GM19099 (cell line): ENCODE measurements around the gene FAM228A.

Experiments used
- POLR2A ChIP-seq: IDR thresholded peaks from 3 replicates; pipeline ENCODE4 v1.6.1; 2011; ENCODE audit warnings: low read depth; ENCODE audit not compliant: insufficient read length; ENCODE audit errors: extremely low read depth

FAM228A gene

DNA sequence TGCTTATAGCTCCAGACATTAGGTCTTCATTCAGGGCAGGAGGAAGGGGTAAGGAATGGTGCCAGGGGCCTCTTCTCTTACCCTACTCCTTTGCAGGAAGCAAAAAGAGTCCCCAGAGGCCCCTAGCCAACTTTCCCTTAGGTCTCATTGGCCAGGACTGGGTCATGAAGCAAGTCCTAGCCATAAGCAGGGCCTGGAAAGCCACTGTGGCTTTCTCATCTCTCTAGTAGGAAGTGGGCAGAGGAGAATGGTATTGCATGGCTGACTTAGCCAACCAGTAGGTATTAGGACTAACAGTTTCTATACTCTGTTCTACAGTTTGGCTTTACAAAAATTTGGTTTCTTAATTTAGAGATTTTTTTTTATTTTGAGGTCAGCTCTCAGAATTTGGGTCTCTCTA lies 4.8 kb downstream of the FAM228A start:
- no peak for TF ChIP-seq POLR2A

DNA sequence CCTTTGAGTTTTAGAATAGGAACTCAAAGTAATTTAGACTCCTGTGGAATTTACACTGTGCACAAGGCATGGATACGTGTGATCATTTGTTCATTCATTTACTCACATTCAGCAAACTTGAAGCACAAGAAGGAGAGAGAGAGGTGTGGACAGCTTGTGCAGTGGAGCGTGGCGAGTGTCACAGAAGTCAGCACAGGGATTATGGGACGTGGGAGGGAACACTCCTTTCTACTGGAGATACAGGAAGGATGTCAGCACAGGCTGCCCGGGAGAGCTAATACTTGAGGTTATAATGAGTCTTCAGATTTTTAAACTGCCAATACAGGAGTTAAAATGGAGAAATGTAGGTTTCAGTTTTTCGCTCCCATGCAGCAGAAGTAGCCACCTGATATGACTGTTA lies 7.0 kb downstream of the FAM228A start:
- no peak for TF ChIP-seq POLR2A

DNA sequence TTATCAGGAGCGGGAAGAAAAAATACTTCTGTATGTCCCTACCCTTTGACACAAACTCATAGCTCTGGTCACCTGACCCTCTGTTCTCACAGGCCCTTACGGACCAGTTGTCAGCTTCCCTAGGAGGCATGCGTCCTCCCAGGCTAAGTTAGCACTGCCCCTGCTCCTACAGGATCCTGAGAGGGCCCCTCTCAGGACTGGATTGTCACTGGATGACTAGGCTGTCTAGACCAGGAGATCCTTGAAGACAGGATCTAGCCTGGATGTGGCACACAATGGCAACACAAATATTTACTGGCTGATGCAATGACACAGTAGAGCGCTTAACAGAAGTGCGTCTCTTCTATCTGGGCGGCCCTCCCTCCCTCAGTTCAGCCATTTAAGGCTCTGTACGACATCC lies 7.7 kb downstream of the FAM228A start:
- TF ChIP-seq POLR2A: no peak

DNA sequence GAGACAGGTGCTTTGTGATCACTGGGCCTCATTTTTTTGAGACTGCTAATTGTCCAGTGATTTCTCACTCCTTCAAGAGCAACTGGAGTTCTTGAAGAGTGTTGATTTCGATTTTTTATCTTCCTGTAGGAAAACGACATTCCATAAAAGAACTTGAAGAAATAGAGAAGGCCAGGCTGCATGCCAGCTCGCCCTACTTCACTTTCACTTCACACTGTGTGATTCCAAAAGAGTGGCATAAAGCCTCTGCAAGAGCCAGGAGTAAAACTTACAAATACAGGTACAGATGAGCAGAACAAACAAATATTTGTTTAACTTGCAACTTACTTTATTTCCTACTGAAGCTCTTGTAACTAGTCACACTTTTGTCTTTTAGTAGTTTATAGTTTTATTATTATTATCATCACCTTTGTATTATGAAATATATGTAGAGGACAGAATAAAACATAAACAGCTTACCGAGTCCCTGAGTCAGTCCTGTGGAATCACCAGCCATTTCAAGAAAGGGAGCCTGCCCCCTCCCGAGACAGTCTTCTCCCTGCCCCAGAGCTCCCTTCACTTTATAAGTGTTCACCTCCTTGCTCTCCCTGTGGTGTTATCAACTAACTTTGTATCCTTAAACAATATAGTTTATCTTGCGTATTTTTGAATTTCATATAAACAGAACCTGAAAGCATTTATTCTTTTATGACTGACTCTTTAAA lies 8.7 kb downstream of the FAM228A start:
- no peak for TF ChIP-seq POLR2A

DNA sequence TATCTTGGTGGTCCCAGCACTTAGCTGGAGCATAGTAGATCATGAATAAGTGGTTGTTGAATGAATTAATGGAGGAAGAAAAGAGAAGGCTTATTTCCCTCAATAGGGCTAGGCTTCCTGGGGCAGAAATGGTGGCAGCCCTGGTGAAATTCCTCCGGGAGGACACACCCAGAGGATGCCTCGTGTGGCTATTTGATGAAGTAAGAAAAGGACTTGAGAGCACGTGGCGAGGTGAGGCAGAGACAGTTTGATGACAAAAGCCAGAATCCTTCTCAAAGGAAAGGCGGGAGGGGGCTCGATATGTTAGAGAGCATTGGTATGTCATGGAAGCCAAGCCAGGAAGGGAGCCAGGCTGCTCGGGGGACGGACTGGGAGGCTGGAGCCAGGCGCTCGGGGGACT lies 14.7 kb downstream of the FAM228A start:
- TF ChIP-seq POLR2A: no peak

DNA sequence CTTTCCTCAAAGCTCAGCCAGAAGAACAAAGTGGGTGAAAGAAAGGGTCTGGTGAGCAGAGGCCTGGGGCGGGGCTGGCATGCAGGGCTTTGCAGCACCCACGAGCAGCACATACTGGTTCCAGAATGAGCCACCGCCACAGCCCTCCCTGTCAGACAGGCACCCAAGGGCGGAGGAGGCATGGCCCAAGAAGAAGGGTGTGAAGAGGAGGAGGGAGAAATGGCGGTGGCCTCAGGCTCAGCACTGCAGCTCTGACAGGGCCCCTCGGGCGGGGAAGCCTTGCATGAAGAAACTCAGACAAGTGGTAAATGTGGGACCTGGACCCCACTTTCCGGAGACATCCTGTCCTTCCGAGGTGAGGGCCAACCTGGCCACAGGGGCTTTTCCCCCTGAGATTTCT lies 15.7 kb downstream of the FAM228A start:
- TF ChIP-seq POLR2A: no peak

DNA sequence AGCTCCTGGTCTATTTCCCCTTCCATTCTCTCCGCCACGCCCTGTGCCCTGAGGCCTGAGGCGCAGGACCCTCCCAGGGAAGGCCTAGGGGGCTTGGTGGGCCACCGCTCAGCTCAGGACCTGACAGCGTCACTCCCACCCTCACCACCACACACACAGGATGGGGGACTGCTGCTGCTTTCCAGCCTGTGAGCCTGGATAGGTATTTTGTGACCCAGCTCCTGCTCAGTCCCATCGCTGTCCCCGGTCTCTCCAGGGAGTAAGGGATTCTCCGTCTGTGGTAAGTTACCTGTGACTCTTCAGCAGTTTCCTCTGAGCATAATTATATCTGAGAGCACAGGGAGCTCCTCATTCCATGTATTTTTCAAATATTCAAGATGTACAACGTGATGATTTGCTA lies 16.3 kb downstream of the FAM228A start:
- no peak for TF ChIP-seq POLR2A

DNA sequence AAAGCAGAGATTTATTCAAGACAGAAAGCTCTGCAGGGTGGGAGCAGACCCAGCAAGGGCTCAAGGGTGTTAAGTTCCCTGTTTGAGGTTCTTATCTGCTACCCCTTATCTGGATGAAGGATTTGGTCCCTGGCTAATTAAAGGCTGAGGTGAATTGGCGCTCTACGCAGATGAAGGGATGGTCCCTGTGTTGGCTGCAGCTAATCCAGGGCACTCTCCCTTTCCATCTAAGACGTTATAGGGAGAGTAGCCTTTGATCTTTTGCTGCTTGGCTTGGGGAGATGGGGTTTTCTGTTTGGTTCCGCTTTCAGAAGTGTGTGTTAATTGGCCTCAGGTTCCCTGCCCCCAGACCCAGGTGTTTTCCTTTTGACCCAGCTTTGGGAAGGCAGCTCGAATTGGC lies 17.0 kb downstream of the FAM228A start:
- no peak for TF ChIP-seq POLR2A

DNA sequence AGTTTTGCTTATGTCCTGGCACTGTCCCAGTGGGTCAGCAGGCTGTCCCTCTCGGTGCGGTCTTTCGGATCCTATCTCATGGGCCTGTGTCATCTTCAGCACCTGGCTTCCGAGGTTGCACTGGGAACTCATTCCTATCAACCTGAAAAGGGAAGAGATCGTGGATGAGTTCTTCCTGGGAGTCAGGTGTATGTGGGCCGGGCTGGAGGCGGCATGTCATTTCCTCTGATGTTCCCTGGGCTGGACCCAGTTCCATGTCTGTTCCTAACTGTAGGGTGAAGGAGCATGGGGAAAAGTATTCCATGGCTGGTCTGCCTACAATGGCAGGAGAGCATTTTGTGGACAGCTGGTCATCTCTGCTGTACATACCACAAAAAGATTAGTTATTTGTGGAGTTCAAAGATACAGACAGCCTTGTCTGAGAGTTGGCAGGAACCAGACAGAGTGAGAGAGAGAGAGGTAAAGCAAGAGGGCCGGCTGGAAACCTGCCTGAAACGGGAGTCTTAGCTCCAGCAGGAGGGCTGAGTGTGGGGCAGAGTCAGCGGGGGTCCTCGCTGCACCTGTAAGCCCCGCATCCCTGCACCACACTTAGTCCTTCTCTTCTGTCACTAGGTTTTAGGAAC lies 25.2 kb downstream of the FAM228A start:
- no peak for TF ChIP-seq POLR2A

DNA sequence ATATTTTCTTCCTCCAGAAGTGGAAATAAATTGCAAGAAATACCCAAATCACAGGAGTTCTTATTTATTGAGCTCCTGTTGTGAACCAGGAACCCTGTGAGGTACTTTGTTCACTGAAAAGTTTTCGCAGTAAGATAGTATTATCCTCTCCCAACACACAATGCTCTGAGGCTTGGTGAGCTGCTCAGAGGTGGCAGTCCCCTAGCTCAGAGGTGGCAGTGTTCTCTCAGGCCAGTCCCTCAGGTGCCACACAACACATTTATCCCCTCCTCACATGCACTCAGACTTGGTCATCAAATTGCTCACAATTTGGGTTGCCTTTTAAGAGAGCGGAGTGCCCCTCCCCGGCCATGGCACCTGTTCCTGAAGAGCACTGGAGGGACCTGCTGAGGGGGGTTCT lies 25.9 kb downstream of the FAM228A start:
- no peak for TF ChIP-seq POLR2A

DNA sequence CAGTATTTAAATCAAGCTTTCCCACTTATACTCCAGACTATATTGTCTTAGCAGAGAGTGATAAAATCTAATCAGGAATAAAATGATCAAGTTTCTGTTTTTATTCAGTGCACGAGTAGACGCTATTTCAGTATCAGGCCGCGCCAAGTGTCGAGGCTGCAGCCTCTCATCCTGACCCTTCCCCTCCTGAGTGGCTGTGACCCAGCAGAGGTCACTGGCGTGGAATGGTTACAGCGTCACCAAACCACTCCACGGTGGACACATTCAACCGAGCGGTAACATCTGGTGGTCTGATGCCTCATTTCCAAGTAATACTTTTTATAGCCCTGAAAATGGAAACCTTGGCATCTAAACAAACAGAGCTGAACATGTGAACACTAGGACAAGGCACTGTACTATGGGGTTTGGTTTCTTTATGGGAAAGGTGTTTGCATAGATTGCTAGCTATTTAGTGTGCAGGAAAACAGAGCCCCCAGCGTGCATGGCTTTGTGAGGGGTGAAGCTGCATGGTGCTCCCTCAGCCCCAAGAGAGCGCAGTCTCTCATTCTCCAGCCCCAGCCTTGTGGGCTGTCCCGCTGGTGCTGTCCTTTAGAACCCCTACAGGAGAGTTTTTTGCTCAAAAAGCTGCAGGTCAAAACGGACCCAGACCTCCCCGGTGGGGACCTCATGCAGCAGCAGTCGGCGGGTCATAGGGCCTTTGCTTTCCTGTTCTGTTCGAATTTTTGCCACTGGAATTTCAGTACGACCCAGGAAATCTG lies 28.4 kb downstream of the FAM228A start:
- no peak for TF ChIP-seq POLR2A

DNA sequence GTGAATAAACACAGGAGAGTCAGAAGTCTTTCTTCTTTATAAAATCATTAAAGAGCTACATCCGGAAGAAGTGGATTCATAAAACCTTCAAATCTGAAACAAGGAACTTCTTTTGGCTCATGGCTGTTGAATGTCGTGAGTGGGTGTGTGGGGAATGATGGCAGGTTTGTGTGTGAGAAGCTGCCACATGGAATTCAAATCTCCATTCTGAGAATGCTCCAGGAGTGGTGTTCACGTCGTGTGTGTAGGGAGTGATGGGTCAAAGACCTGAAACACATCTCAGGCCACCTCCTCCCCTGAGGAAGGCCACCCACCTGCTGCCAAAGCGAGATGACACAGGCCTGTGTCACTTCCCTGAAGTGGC lies 28.9 kb downstream of the FAM228A start:
- TF ChIP-seq POLR2A: no peak

DNA sequence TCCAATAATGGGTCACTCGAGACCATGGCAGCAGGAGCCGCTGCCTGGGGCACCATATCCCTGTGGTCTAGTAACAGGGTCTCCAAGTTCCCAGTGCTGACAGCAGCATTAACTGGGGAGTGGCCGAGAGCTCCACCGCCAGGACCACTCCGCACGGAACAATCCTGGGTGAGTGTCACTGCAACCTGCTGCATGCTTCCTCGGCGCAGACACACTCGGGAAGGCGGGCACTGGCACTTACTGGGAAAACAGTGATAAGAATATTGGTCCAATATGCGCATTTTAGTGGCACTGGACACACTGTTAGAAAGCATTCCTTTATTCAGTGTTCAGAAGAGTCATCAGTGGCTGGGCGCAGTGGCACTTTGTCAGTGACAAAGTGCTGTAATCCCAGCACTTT lies 29.7 kb downstream of the FAM228A start:
- TF ChIP-seq POLR2A: no peak

DNA sequence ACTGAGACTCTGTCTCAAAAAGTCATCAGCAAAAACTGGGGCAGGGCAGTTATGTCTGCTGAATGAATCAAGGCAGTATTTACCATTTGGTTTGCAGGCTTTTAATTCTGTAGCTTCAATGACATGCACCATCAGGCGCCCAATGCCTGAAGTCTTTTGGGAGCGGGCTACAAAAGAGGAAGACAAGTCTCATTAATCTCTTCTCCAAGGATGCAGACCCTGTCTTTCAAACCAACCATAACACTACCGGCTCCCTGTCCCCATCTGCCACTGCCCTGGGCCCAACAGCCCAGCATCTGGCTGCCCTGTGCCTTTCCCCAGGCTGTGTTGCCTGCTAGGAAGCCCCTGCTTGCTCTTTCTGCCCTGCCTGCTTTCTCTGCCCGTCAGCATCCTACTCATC lies 30.3 kb downstream of the FAM228A start:
- TF ChIP-seq POLR2A: no peak

DNA sequence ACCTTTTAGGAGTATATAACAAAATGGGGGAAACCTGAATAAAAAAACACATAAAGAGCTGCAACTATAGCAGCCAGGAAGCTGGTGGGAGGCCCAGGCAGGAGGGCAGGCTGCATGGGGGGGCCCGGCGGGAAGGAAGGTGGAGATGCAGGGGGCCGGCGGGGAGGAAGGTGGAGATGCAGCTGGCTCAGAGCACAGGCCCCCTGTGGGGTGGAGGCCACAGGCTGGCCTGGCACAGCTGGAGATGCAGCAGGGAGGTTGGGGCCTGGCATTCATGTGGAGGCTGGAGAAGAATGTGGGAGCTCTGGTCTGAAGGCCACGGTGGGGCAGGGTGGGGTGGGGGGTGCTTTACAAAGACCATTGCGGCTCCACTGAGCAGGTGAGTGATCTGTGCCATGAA lies 31.4 kb downstream of the FAM228A start:
- no peak for TF ChIP-seq POLR2A

DNA sequence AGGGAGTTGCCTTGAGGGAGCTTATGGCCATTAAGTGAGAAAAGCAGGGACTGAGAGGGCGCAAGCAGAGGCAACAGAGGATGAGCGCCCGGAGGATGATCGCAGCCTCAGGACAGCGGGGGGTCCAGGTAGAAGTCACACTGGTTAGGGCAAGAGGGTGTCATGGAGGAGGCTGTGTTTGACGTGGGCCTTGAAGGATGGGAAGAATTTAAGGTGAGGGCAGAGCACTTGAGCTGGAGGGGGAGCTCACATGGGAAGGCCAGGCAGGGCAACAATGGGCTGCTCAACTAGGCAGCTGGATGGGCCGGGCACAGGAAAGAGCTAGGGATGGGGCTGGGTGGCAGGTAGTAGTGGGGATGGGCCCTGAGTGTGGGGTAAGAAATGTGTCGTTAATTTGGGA lies 31.9 kb downstream of the FAM228A start:
- no peak for TF ChIP-seq POLR2A
